Thoracic aorta (tissue), 2 donors: Measurements from ENCODE around the gene RIOX2. TPM values are rescaled to one million over a fixed set of nuclear protein-coding genes. Genes with fewer than 3 reads are reported as not detected.

Experiments
- ATAC-seq: fragments of 150-250 bp; one replicate; pipeline ENCODE4 v1.8.0; 2017; ENCODE audit warnings: low read depth; ENCODE audit not compliant: insufficient number of reproducible peaks, low FRiP score
- DNase-seq: peaks from one replicate; pipeline ENCODE4 v3.0.0-alpha.2; 2020; ENCODE audit warnings: low spot score
- H3K27ac ChIP-seq, 2 donors: fragments of 200-600 bp; sonication (generic); 1 replicate in 1 of 2; 2 replicates in 1 of 2; pipeline ENCODE4 v1.5.1; 2016; ENCODE audit warnings: mild to moderate bottlenecking in 2 of 2, moderate library complexity in 2 of 2
- H3K27me3 ChIP-seq: fragments of 200-600 bp; sonication (generic); replicated peaks from 2 replicates; pipeline ENCODE4 v1.6.0; 2016; ENCODE audit warnings: mild to moderate bottlenecking; ENCODE audit not compliant: insufficient read depth
- H3K36me3 ChIP-seq: fragments of 200-600 bp; sonication (generic); one replicate; pipeline ENCODE4 v1.5.1; 2016
- H3K4me1 ChIP-seq, 2 donors: fragments of 200-600 bp; sonication (generic); 1 replicate in 1 of 2; 2 replicates in 1 of 2; pipeline versions ENCODE4 v1.5.1 to v1.6.0; 2016; ENCODE audit warnings: low read depth in 2 of 2, mild to moderate bottlenecking in 1 of 2; ENCODE audit not compliant: control insufficient read depth in 1 of 2
- H3K4me3 ChIP-seq: fragments of 200-600 bp; sonication (generic); 2 replicates; pipeline ENCODE4 v1.5.1; 2016; ENCODE audit warnings: mild to moderate bottlenecking
- H3K9me3 ChIP-seq: fragments of 200-600 bp; sonication (generic); 2 replicates; pipeline ENCODE4 v1.5.1; 2016
- total RNA-seq, 2 donors: library from RNA; depleted of rRNA; stranded (reverse); fragments of >200 nt; gene quantifications; one replicate each; pipeline versions ENCODE4 v1.1.0 to v1.2.3, GENCODE V29; 2016
- TF ChIP-seq, protein P1 (sequence below): fragments of 200-600 bp; sonication (generic); IDR thresholded peaks from one replicate; pipeline ENCODE4 v1.5.1; 2019; ENCODE audit warnings: antibody characterized with exemption

Gene RIOX2
- total RNA-seq, 2 donors from 2014 or later, result 14.2 to 24.8 TPM

GRCh38 chr3:97994328-97994945 lies 22.2 kb upstream of the RIOX2 start:
- DNase-seq (no peak), ATAC-seq (no peak)
- Histone ChIP-seq H3K4me1 (no peaks in the 10 kb centered on the region), H3K27me3 (no peaks in the 10 kb centered on the region), H3K9me3 (no peaks in the 10 kb centered on the region), H3K27ac (no peak overlapping the region), H3K36me3 (no peaks in the 10 kb centered on the region), H3K4me3 (no peak overlapping the region)
- TF ChIP-seq, protein P1, sequence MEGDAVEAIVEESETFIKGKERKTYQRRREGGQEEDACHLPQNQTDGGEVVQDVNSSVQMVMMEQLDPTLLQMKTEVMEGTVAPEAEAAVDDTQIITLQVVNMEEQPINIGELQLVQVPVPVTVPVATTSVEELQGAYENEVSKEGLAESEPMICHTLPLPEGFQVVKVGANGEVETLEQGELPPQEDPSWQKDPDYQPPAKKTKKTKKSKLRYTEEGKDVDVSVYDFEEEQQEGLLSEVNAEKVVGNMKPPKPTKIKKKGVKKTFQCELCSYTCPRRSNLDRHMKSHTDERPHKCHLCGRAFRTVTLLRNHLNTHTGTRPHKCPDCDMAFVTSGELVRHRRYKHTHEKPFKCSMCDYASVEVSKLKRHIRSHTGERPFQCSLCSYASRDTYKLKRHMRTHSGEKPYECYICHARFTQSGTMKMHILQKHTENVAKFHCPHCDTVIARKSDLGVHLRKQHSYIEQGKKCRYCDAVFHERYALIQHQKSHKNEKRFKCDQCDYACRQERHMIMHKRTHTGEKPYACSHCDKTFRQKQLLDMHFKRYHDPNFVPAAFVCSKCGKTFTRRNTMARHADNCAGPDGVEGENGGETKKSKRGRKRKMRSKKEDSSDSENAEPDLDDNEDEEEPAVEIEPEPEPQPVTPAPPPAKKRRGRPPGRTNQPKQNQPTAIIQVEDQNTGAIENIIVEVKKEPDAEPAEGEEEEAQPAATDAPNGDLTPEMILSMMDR, result no peak

- DNase-seq (no peak), ATAC-seq (no peak)
- H3K27me3 ChIP-seq, result no peaks in the 10 kb centered on the region
- no peak overlapping the region for H3K4me3 ChIP-seq
- no peaks in the 10 kb centered on the region for H3K36me3 ChIP-seq
- no peak overlapping the region for H3K27ac ChIP-seq
- no peaks in the 10 kb centered on the region for H3K4me1 ChIP-seq
- H3K9me3 ChIP-seq, result no peaks in the 10 kb centered on the region
- TF ChIP-seq, protein P1, result no peak
These were observed 21.3 kb upstream of the RIOX2 start for GRCh38 chr3:97993526-97993925.

- DNase-seq, result no peak
- no peaks in the 10 kb centered on the region for H3K9me3 ChIP-seq
These were observed 20.4 kb upstream of the RIOX2 start for GRCh38 chr3:97992547-97993173.

GRCh38 chr3:97991293-97991682 lies 19.1 kb upstream of the RIOX2 start:
- H3K36me3 ChIP-seq, result no peaks in the 10 kb centered on the region

More at GRCh38 chr3:97992547-97993173, 20.4 kb upstream of the RIOX2 start:
- Histone ChIP-seq H3K4me3 (no peak overlapping the region), H3K27me3 (no peaks in the 10 kb centered on the region), H3K27ac (no peak overlapping the region), H3K4me1 (no peaks in the 10 kb centered on the region), H3K36me3 (no peaks in the 10 kb centered on the region)
- no peak for ATAC-seq
- TF ChIP-seq, protein P1, result no peak

GRCh38 chr3:97990624-97991292 lies 18.5 kb upstream of the RIOX2 start:
- Histone ChIP-seq H3K4me3 (no peak overlapping the region), H3K9me3 (no peaks in the 10 kb centered on the region), H3K4me1 (no peaks in the 10 kb centered on the region), H3K27me3 (no peaks in the 10 kb centered on the region), H3K27ac (no peak overlapping the region), H3K36me3 (no peaks in the 10 kb centered on the region)
- TF ChIP-seq, protein P1, result no peak
- DNase-seq (no peak), ATAC-seq (no peak)

More at GRCh38 chr3:97991293-97991682, 19.1 kb upstream of the RIOX2 start:
- H3K4me1 ChIP-seq, result no peaks in the 10 kb centered on the region
- H3K4me3 ChIP-seq, result no peak overlapping the region
- ATAC-seq, result no peak
- H3K9me3 ChIP-seq, result no peaks in the 10 kb centered on the region
- TF ChIP-seq, protein P1, result no peak
- no peak for DNase-seq
- no peak overlapping the region for H3K27ac ChIP-seq
- no peaks in the 10 kb centered on the region for H3K27me3 ChIP-seq
